NT2/D1 (cell line): Measurements from ENCODE around the gene P2RY11.

Experiments
- DNase-seq: peaks from one replicate; pipeline ENCODE4 v3.0.0-alpha.2; 2011; ENCODE audit warnings: low read depth, low spot score
- H3K27me3 ChIP-seq: 2 replicates; pipeline ENCODE4 v1.6.0; 2011; ENCODE audit warnings: mild to moderate bottlenecking; ENCODE audit not compliant: insufficient read length, insufficient read depth
- H3K36me3 ChIP-seq: 2 replicates; pipeline ENCODE4 v1.6.1; 2011; ENCODE audit warnings: mild to moderate bottlenecking, low read length, mixed read lengths; ENCODE audit not compliant: insufficient read depth, insufficient read length
- H3K4me1 ChIP-seq: 2 replicates; pipeline ENCODE4 v1.5.1; 2011; ENCODE audit not compliant: insufficient read depth, insufficient read length
- H3K4me3 ChIP-seq: 2 replicates; pipeline ENCODE4 v1.5.1; 2011; ENCODE audit warnings: low read depth; ENCODE audit not compliant: insufficient read length
- H3K9ac ChIP-seq: 2 replicates; pipeline ENCODE4 v1.6.0; 2011; ENCODE audit warnings: low read depth; ENCODE audit not compliant: insufficient read length
- H3K9me3 ChIP-seq: 2 replicates; pipeline ENCODE4 v1.5.1; 2011; ENCODE audit warnings: mild to moderate bottlenecking, low read length; ENCODE audit not compliant: insufficient read depth
- SUZ12 ChIP-seq: IDR thresholded peaks from 2 replicates; pipeline ENCODE4 v1.6.1; 2011; ENCODE audit not compliant: insufficient read length, insufficient read depth; ENCODE audit errors: extremely low read depth
- YY1 ChIP-seq: IDR thresholded peaks from 2 replicates; pipeline ENCODE4 v1.6.1; 2011; ENCODE audit not compliant: insufficient read length, insufficient read depth
- ZNF274 ChIP-seq: IDR thresholded peaks from 2 replicates; pipeline ENCODE4 v1.6.1; 2011; ENCODE audit warnings: mild to moderate bottlenecking, low read depth, low read length

P2RY11 gene

GRCh38 chr19:10141479-10141878, 30.0 kb downstream of the P2RY11 start:
- Histone ChIP-seq H3K9me3 (no peaks in the 10 kb centered on the region), H3K36me3 (peaks cover 98% of the 10 kb centered on the region), H3K4me3 (no peak overlapping the region), H3K27me3 (no peaks in the 10 kb centered on the region), H3K4me1 (peaks cover 7% of the 10 kb centered on the region), H3K9ac (no peak overlapping the region)
- TF ChIP-seq ZNF274 (no peak), SUZ12 (no peak), YY1 (no peak)
- DNase-seq: no peak

GRCh38 chr19:10141973-10142372, 30.5 kb downstream of the P2RY11 start:
- H3K4me1 ChIP-seq: peaks cover 7% of the 10 kb centered on the region
- no peak for DNase-seq
- peaks cover 98% of the 10 kb centered on the region for H3K36me3 ChIP-seq
- H3K9ac ChIP-seq: no peak overlapping the region
- no peaks in the 10 kb centered on the region for H3K9me3 ChIP-seq
- TF ChIP-seq YY1 (no peak), ZNF274 (no peak)
- H3K27me3 ChIP-seq: no peaks in the 10 kb centered on the region
- H3K4me3 ChIP-seq: no peak overlapping the region

GRCh38 chr19:10142701-10143375, 31.3 kb downstream of the P2RY11 start:
- no peak overlapping the region for H3K9ac ChIP-seq
- no peaks in the 10 kb centered on the region for H3K27me3 ChIP-seq
- H3K9me3 ChIP-seq: no peaks in the 10 kb centered on the region
- H3K4me1 ChIP-seq: peaks cover 4% of the 10 kb centered on the region
- H3K4me3 ChIP-seq: no peak overlapping the region
- peaks cover 98% of the 10 kb centered on the region for H3K36me3 ChIP-seq
- DNase-seq: no peak
- no peak for TF ChIP-seq YY1
- TF ChIP-seq ZNF274: no peak
- TF ChIP-seq SUZ12: no peak

- Histone ChIP-seq H3K27me3 (no peaks in the 10 kb centered on the region), H3K4me3 (no peak overlapping the region), H3K36me3 (peaks cover 93% of the 10 kb centered on the region), H3K9ac (no peak overlapping the region), H3K4me1 (no peaks in the 10 kb centered on the region), H3K9me3 (no peaks in the 10 kb centered on the region)
- DNase-seq: no peak
- TF ChIP-seq ZNF274: no peak
- TF ChIP-seq SUZ12: no peak
- no peak for TF ChIP-seq YY1
These were observed 32.2 kb downstream of the P2RY11 start for GRCh38 chr19:10143681-10144080.

GRCh38 chr19:10144361-10144760, 32.9 kb downstream of the P2RY11 start:
- peaks cover 93% of the 10 kb centered on the region for H3K36me3 ChIP-seq

GRCh38 chr19:10145031-10145430, 33.5 kb downstream of the P2RY11 start:
- TF ChIP-seq ZNF274 (no peak), SUZ12 (no peak), YY1 (no peak)
- DNase-seq: no peak
- Histone ChIP-seq H3K9ac (no peak overlapping the region), H3K27me3 (no peaks in the 10 kb centered on the region), H3K4me3 (no peak overlapping the region), H3K4me1 (no peaks in the 10 kb centered on the region), H3K36me3 (peaks cover 93% of the 10 kb centered on the region), H3K9me3 (no peaks in the 10 kb centered on the region)

More at GRCh38 chr19:10144361-10144760, 32.9 kb downstream of the P2RY11 start:
- no peak overlapping the region for H3K9ac ChIP-seq
- no peak overlapping the region for H3K4me3 ChIP-seq
- H3K4me1 ChIP-seq: no peaks in the 10 kb centered on the region
- H3K9me3 ChIP-seq: no peaks in the 10 kb centered on the region
- TF ChIP-seq ZNF274 (no peak), SUZ12 (no peak), YY1 (no peak)
- H3K27me3 ChIP-seq: no peaks in the 10 kb centered on the region
- DNase-seq: no peak

- Histone ChIP-seq H3K9ac (no peak overlapping the region), H3K27me3 (no peaks in the 10 kb centered on the region), H3K4me1 (no peaks in the 10 kb centered on the region), H3K9me3 (no peaks in the 10 kb centered on the region), H3K36me3 (peaks cover 95% of the 10 kb centered on the region), H3K4me3 (no peak overlapping the region)
- no peak for DNase-seq
- no peak for TF ChIP-seq YY1
- no peak for TF ChIP-seq ZNF274
- TF ChIP-seq SUZ12: no peak
These were observed 34.6 kb downstream of the P2RY11 start for GRCh38 chr19:10146142-10146541.

- no peak overlapping the region for H3K4me3 ChIP-seq
- no peak for DNase-seq
- H3K27me3 ChIP-seq: no peaks in the 10 kb centered on the region
- no peaks in the 10 kb centered on the region for H3K4me1 ChIP-seq
- no peaks in the 10 kb centered on the region for H3K9me3 ChIP-seq
- H3K36me3 ChIP-seq: peaks cover 93% of the 10 kb centered on the region
- TF ChIP-seq SUZ12: no peak
- TF ChIP-seq YY1: no peak
- no peak for TF ChIP-seq ZNF274
- H3K9ac ChIP-seq: no peak overlapping the region
These were observed 37.9 kb downstream of the P2RY11 start for GRCh38 chr19:10149427-10149826.
